Endodermal cell (in vitro differentiated cells): ENCODE results near the gene PHF21B. TPM values are rescaled to one million over a fixed set of nuclear protein-coding genes. Genes with fewer than 3 reads are reported as not detected.

Experiments used
- DNase-seq: peaks from one replicate; pipeline ENCODE4 v3.0.0-alpha.2; 2017
- H3K27ac ChIP-seq: 2 replicates; pipeline ENCODE4 v1.5.1; 2013; ENCODE audit warnings: mild to moderate bottlenecking, low read depth, low read length, moderate library complexity
- H3K27me3 ChIP-seq: 2 replicates; pipeline ENCODE4 v1.6.1; 2013; ENCODE audit warnings: mild to moderate bottlenecking, low read length, moderate library complexity; ENCODE audit not compliant: insufficient read depth, control insufficient read depth, poor library complexity, severe bottlenecking
- H3K36me3 ChIP-seq: 2 replicates; pipeline ENCODE4 v1.7.0; 2013; ENCODE audit warnings: mild to moderate bottlenecking, low read length, moderate library complexity; ENCODE audit not compliant: control insufficient read depth, insufficient read depth
- H3K4me1 ChIP-seq: one replicate; pipeline ENCODE4 v1.7.0; 2013; ENCODE audit warnings: low read length; ENCODE audit not compliant: control insufficient read depth, insufficient read depth
- H3K4me3 ChIP-seq: 2 replicates; pipeline ENCODE4 v1.5.1; 2013; ENCODE audit warnings: mild to moderate bottlenecking, low read length, moderate library complexity
- H3K9ac ChIP-seq: 2 replicates; pipeline ENCODE4 v1.6.1; 2013; ENCODE audit warnings: mild to moderate bottlenecking, low read length, moderate library complexity; ENCODE audit not compliant: poor library complexity, severe bottlenecking; ENCODE audit errors: extremely low read depth
- H3K9me3 ChIP-seq: 2 replicates; pipeline ENCODE4 v1.6.1; 2013; ENCODE audit warnings: mild to moderate bottlenecking, low read length, moderate library complexity; ENCODE audit not compliant: control insufficient read depth
- H3K27ac Mint-ChIP-seq: 2 replicates; pipeline ENCODE4 v1.8.0; 2020; ENCODE audit warnings: mixed read lengths
- H3K27me3 Mint-ChIP-seq: 2 replicates; pipeline ENCODE4 v1.8.0; 2021; ENCODE audit warnings: mild to moderate bottlenecking, mixed read lengths; ENCODE audit not compliant: insufficient read depth
- H3K36me3 Mint-ChIP-seq: 2 replicates; pipeline ENCODE4 v1.8.0; 2020; ENCODE audit warnings: low read depth, mixed read lengths
- H3K4me1 Mint-ChIP-seq: 2 replicates; pipeline ENCODE4 v1.8.0; 2020; ENCODE audit warnings: mixed read lengths
- H3K4me3 Mint-ChIP-seq: 2 replicates; pipeline ENCODE4 v1.8.0; 2020; ENCODE audit warnings: mild to moderate bottlenecking, moderate library complexity, mixed read lengths
- H3K9me3 Mint-ChIP-seq: 2 replicates; pipeline ENCODE4 v1.8.0; 2020; ENCODE audit warnings: mild to moderate bottlenecking, mixed read lengths
- WGBS, 2 experiments: methylation state at CpG; one replicate each; pipeline versions ENCODE4 v1.1.5 to v1.1.7; 2013; ENCODE audit warnings: missing lambda C conversion rate in 2 of 2, mixed read lengths in 1 of 2; ENCODE audit not compliant: insufficient coverage in 1 of 2, insufficient read length in 1 of 2; 5-methylcytosine and 5-hydroxymethylcytosine counted together
- total RNA-seq, 2 donors: library from RNA; stranded (reverse); fragmentation: NEBNext Ultra II Directional in 1 of 2; extraction: Animal tissue kit (Norgen Biotek cat#: 25700) in 1 of 2; gene quantifications; 2 replicates in 1 of 2; 3 replicates in 1 of 2; pipeline ENCODE4 v1.2.1, GENCODE V29; 2021
- TF ChIP-seq, protein P1 (sequence below): fragments of 200-600 bp; sonication (generic); conservative IDR thresholded peaks from 2 replicates; pipeline ENCODE4 v1.5.0; 2021; ENCODE audit warnings: antibody characterized with exemption, mild to moderate bottlenecking

The PHF21B gene
- total RNA-seq, 2 donors from 2014 or later, result 57.5 to 69.2 TPM

GRCh38 chr22:44880610-44881290 is 129.1 kb downstream of the PHF21B start:
- Mint-ChIP-seq H3K4me1 (no peaks in the 10 kb centered on the region), H3K4me3 (no peak overlapping the region), H3K36me3 (peaks cover 43% of the 10 kb centered on the region), H3K27ac (no peak overlapping the region), H3K27me3 (no peaks in the 10 kb centered on the region), H3K9me3 (peaks cover 14% of the 10 kb centered on the region)
- TF ChIP-seq, protein P1, sequence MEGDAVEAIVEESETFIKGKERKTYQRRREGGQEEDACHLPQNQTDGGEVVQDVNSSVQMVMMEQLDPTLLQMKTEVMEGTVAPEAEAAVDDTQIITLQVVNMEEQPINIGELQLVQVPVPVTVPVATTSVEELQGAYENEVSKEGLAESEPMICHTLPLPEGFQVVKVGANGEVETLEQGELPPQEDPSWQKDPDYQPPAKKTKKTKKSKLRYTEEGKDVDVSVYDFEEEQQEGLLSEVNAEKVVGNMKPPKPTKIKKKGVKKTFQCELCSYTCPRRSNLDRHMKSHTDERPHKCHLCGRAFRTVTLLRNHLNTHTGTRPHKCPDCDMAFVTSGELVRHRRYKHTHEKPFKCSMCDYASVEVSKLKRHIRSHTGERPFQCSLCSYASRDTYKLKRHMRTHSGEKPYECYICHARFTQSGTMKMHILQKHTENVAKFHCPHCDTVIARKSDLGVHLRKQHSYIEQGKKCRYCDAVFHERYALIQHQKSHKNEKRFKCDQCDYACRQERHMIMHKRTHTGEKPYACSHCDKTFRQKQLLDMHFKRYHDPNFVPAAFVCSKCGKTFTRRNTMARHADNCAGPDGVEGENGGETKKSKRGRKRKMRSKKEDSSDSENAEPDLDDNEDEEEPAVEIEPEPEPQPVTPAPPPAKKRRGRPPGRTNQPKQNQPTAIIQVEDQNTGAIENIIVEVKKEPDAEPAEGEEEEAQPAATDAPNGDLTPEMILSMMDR, result no peak
- Histone ChIP-seq H3K9ac (no peak overlapping the region), H3K27me3 (no peaks in the 10 kb centered on the region), H3K36me3 (peaks cover 43% of the 10 kb centered on the region), H3K4me3 (no peak overlapping the region), H3K4me1 (no peaks in the 10 kb centered on the region), H3K9me3 (peaks cover 17% of the 10 kb centered on the region), H3K27ac (no peak overlapping the region)
- peak; percentile 39 for DNase-seq
- 95 to 98% methylated on average over 13 to 19 of the region's 19 CpGs for WGBS, 2 experiments

- H3K4me3 Mint-ChIP-seq, result no peak overlapping the region
- Histone ChIP-seq H3K4me3 (no peak overlapping the region), H3K27me3 (no peaks in the 10 kb centered on the region), H3K27ac (no peak overlapping the region), H3K4me1 (no peaks in the 10 kb centered on the region), H3K36me3 (peaks cover 45% of the 10 kb centered on the region), H3K9me3 (peaks cover 17% of the 10 kb centered on the region), H3K9ac (no peak overlapping the region)
- H3K27ac Mint-ChIP-seq, result no peak overlapping the region
- H3K4me1 Mint-ChIP-seq, result no peaks in the 10 kb centered on the region
- no peaks in the 10 kb centered on the region for H3K27me3 Mint-ChIP-seq
- peak; percentile 38 for DNase-seq
- WGBS, 2 experiments, result 96 to 97% methylated on average over 12 of the region's 12 CpGs
- H3K9me3 Mint-ChIP-seq, result peaks cover 16% of the 10 kb centered on the region
- peaks cover 49% of the 10 kb centered on the region for H3K36me3 Mint-ChIP-seq
- TF ChIP-seq, protein P1, result no peak
Observed at GRCh38 chr22:44879301-44879680, 130.5 kb downstream of the PHF21B start.

DNA sequence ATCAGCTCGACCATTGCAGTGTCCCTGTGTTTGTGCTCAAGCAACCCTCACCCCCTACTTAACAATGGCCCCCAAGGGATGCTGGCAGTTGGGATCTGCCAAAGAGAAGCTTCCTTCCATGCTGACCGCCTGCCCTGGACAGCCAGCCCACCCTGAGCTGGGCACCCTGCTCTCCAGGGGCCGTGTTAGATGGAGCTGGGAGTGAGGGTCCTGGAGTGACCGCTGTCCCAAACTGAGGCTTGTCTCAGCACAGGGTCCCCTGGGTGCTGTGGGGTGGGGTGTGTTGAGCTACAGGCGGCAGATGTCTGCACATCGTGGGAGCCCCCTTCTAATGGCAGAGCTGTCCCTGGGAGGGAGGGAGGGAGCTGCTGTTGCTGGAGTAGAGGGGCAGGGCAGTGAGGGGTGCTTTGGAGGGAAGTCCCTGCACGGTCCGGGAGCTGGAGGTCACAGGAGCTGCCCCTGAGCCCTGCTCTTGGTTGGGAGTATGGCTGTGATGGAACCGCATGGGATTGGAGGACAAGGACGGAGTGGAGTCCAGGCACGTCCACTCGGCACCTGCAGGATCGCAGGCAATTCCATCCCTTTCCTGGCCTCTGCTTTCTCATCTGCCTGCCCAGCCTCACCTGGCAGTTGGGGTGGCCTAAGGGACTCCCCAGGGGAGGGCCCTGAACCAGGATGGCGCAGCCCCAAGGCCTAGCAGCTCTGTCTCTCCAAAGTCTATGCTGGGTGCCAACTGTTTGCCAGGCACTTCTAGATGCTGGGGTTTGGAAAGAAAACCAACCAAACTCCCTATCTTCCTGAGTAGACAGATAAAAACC is 131.1 kb downstream of the PHF21B start:
- Histone ChIP-seq H3K9me3 (peaks cover 17% of the 10 kb centered on the region), H3K36me3 (peaks cover 46% of the 10 kb centered on the region), H3K9ac (no peak overlapping the region), H3K4me1 (no peaks in the 10 kb centered on the region), H3K27me3 (no peaks in the 10 kb centered on the region), H3K4me3 (no peak overlapping the region), H3K27ac (no peak overlapping the region)
- 88 to 95% methylated on average over 4 to 14 of the region's 14 CpGs for WGBS, 2 experiments
- H3K27ac Mint-ChIP-seq, result no peak overlapping the region
- peaks cover 16% of the 10 kb centered on the region for H3K9me3 Mint-ChIP-seq
- no peaks in the 10 kb centered on the region for H3K4me1 Mint-ChIP-seq
- H3K36me3 Mint-ChIP-seq, result peaks cover 50% of the 10 kb centered on the region
- H3K4me3 Mint-ChIP-seq, result no peak overlapping the region
- DNase-seq, result peak; percentile 40
- H3K27me3 Mint-ChIP-seq, result no peaks in the 10 kb centered on the region
- TF ChIP-seq, protein P1, result no peak
